Heart right ventricle (tissue), 16 donors: Measurements from ENCODE around the gene SLC35E3. TPM values are rescaled to one million over a fixed set of nuclear protein-coding genes. Genes with fewer than 3 reads are reported as not detected.
"Not testable (repeated sequence)": the region's sequence is repeated elsewhere in the genome, so short reads cannot be mapped to it uniquely, and the experiment has no call there.

Experiments used
- ATAC-seq, 8 donors: fragments of 200-7000 bp; cut with Tn5 transposase; one replicate each; pipeline ENCODE4 v1.9.1; 2020; ENCODE audit warnings: mild to moderate bottlenecking in 8 of 8, moderate library complexity in 8 of 8, moderate number of reproducible peaks in 1 of 8
- DNase-seq, 2 donors: peaks; one replicate each; pipeline ENCODE4 v3.0.0-alpha.2; 2020
- H3K27ac ChIP-seq, 10 donors: fragments of 200-600 bp; sonication (generic) in 2 of 10; one replicate each; pipeline versions ENCODE4 v1.5.0 to v1.8.0; 2020 to 2022; ENCODE audit warnings: mild to moderate bottlenecking in 3 of 10
- H3K27me3 ChIP-seq, 7 donors: fragments of 200-600 bp; one replicate each; pipeline ENCODE4 v1.8.0; 2021 to 2022; ENCODE audit warnings: mild to moderate bottlenecking in 2 of 7
- H3K36me3 ChIP-seq, 9 donors: fragments of 200-600 bp; sonication (generic) in 1 of 9; one replicate each; pipeline versions ENCODE4 v1.5.0 to v1.8.0; 2020 to 2022; ENCODE audit warnings: mild to moderate bottlenecking in 2 of 9
- H3K4me1 ChIP-seq, 9 donors: fragments of 200-600 bp; sonication (generic) in 1 of 9; one replicate each; pipeline versions ENCODE4 v1.5.0 to v1.8.0; 2020 to 2022; ENCODE audit warnings: mild to moderate bottlenecking in 4 of 9
- H3K4me3 ChIP-seq, 10 donors: fragments of 200-600 bp; sonication (generic) in 2 of 10; one replicate each; pipeline versions ENCODE4 v1.5.0 to v1.8.0; 2020 to 2022; ENCODE audit warnings: mild to moderate bottlenecking in 7 of 10, moderate library complexity in 2 of 10
- H3K9me3 ChIP-seq, 11 donors: fragments of 200-600 bp in 10 of 11; sonication (generic) in 2 of 11; one replicate each; pipeline versions ENCODE4 v1.5.0 to v1.8.0; 2013 to 2022; ENCODE audit warnings: mild to moderate bottlenecking in 2 of 11, control low read depth in 1 of 11, moderate library complexity in 1 of 11
- CTCF ChIP-seq, 9 donors: fragments of 200-600 bp; sonication (generic) in 2 of 9; IDR thresholded peaks; one replicate each; pipeline versions ENCODE4 v1.5.0 to v1.8.0; 2021 to 2022; ENCODE audit warnings: antibody characterized with exemption in 9 of 9, mild to moderate bottlenecking in 5 of 9, moderate library complexity in 1 of 9
- WGBS, 2 donors: extraction: QIAGEN DNeasy Blood & Tissue Kit; methylation state at CpG; one replicate each; pipeline ENCODE4 v1.1.7; 2013; ENCODE audit warnings: inconsistent platforms in 1 of 2; 5-methylcytosine and 5-hydroxymethylcytosine counted together
- intact Hi-C, 10 donors: fragments of 100-400 bp; cut with DNase I; formaldehyde crosslinking; loops; one replicate each; pipeline versions ENCODE4 v1.11.1 to v1.14.2; 2022
- polyA plus RNA-seq, 2 donors: library from polyadenylated mRNA; stranded (reverse); fragments of 200-250 nt; gene quantifications; one replicate each; pipeline ENCODE4 v1.2.3, GENCODE V29; 2013
- total RNA-seq, 10 donors: library from RNA; stranded (reverse); fragmentation: NEBNext Ultra II Directional in 3 of 10; extraction: Animal tissue kit (Norgen Biotek cat#: 25700) in 3 of 10; gene quantifications; one replicate each; pipeline versions ENCODE4 v1.2.1 to v1.2.4, GENCODE V29; 2021 to 2023
- donor health status: Arrhythmogenic right ventricular cardiomyopathy.
- donor health status: ischemic (EF 13 %, LVEDD 7.1; RV severe dilation, severe dysfunction).
- donor health status: healthy with polysubstance abuse.
- donor health status: DM: no; HTN: yes; CAD: no.
- donor health status: DM: no; HTN: no; CAD: no.
- donor health status: ischemic (EF 25% LVEDD 6.9; RV normal size, moderate dysfunction).
- donor health status: ischemic (EF 25% LVEDD 5.7; RV mildly dilated, moderate dysfunction).
- donor health status: healthy.
- donor health status: DM: yes; HTN: yes; CAD: no.
- donor health status: Ischemic cardiomyopathy.
- donor health status: ischemic (EF 35%, LVEDD 5.7; RV mildly dilated, moderate dysfunction).
- donor health status: nonischemic (EF 11% LVEDD 7.7; RV severe dilation, severe dysfunction).
- donor health status: DM: yes; HTN: yes; CAD: no.
- donor health status: PGD.
- donor health status: ischemic (EF 29% LVEDD 5.4; RV normal size, mild dysfunction).
- donor health status: nonischemic (EF 23%, LVEDD 6.1; RV moderate dilation, normal function).

SLC35E3 gene
- total and polyA plus RNA-seq, 12 donors = 1.8 to 8.9 (median 6.2) TPM

- 87 to 89% methylated on average over 18 of the region's 18 CpGs for WGBS, 2 donors
- ATAC-seq = no peak
- TF ChIP-seq CTCF (IDR thresholded peaks at IDR 0.05) = no peak
- Histone ChIP-seq H3K9me3 (no peaks in the 10 kb centered on the region), H3K36me3 (peaks cover 0 to 27% (median 9%) of the 10 kb centered on the region in 9 donors), H3K27me3 (no peaks in the 10 kb centered on the region), H3K4me3 (peak overlapping the region in 9 of 10 donors; percentile 78 to 98 (median 91)), H3K4me1 (peaks cover 3 to 36% (median 20%) of the 10 kb centered on the region in 9 donors), H3K27ac (peak overlapping the region in 7 of 10 donors; percentile 96 to 100 (median 99))
- intact Hi-C loops = loop anchor here in 5 of 10 donors (5.0 to 10.0 kb wide), 6 partner anchors 49 to 472 kb away; partner anchors contain the start of genes SLC35E3 (in 4 of the 5), MDM1 (in 1 of the 5), NUP107 (in 1 of the 5) and RAP1B (in 1 of the 5)
- DNase-seq = no peak
Measured at GRCh38 chr12:68806488-68807237, 60.7 kb downstream of the SLC35E3 start.

- WGBS, 2 donors = 22 to 25% methylated on average over 10 of the region's 10 CpGs
- Histone ChIP-seq H3K4me1 (peaks cover 3 to 42% (median 21%) of the 10 kb centered on the region in 9 donors), H3K27ac (peak overlapping the region; percentile 95 to 100 (median 99)), H3K36me3 (peaks cover 0 to 33% (median 9%) of the 10 kb centered on the region in 9 donors), H3K4me3 (peak overlapping the region; percentile 78 to 98 (median 92))
- H3K9me3 ChIP-seq, ATAC-seq, H3K27me3 ChIP-seq, DNase-seq: not testable (repeated sequence)
- intact Hi-C loops = loop anchor here in 5 of 10 donors (5.0 to 10.0 kb wide), 6 partner anchors 50 to 472 kb away; partner anchors contain the start of genes SLC35E3 (in 4 of the 5), MDM1 (in 1 of the 5), NUP107 (in 1 of the 5) and RAP1B (in 1 of the 5)
Measured at GRCh38 chr12:68807274-68807575, 61.2 kb downstream of the SLC35E3 start.

DNA sequence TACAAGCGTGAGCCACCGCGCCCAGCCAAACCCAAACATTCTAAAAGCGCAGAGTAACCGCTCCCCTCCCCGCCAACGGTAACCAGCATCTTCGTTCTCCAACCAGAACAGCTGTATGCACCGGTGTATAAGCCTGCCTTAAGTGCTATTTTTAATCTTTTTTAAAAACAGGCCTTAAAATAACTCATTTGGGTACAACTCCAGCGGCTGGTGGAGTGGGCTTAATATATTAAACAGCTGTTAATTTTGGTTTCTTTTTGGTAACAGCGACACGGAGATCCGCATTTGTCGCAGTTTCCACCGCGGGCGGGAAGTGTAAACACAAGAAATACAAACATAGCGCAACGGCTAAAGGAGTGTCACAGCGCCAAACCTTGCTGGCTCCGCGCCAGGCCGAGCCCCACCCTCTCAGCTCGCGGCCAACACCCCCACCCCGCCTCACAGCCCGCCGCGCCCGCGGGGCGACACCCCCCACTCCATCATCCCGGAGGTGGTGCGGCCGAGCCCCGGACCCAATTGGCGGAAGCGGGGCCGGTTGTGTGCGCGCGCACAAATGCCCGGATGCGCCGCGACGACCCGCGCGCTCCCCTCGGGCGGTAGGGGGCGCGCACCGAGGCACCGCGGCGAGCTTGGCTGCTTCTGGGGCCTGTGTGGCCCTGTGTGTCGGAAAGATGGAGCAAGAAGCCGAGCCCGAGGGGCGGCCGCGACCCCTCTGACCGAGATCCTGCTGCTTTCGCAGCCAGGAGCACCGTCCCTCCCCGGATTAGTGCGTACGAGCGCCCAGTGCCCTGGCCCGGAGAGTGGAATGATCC, 61.8 kb downstream of the SLC35E3 start, which contains the start of gene MDM2:
Gene MDM2 (plus strand): TSS at position 602 of the 812 bp plus-strand sequence. CDS start 301 bp downstream, outside the sequence.
- peak; percentile 96 to 99 (median 96) for ATAC-seq
- Histone ChIP-seq H3K36me3 (peaks cover 0 to 38% (median 14%) of the 10 kb centered on the region in 9 donors), H3K4me1 (peaks cover 3 to 47% (median 26%) of the 10 kb centered on the region in 9 donors), H3K27me3 (no peaks in the 10 kb centered on the region), H3K4me3 (peak within 1 kb of the TSS; percentile 78 to 98 (median 92)), H3K27ac (peak within 1 kb of the TSS; percentile 95 to 100 (median 99)), H3K9me3 (no peaks in the 10 kb centered on the region)
- peak; percentile 79 to 97 (median 90) for TF ChIP-seq CTCF (IDR thresholded peaks at IDR 0.05)
- intact Hi-C loops = loop anchor here in 6 of 10 donors (1.0 to 10.0 kb wide), 7 partner anchors 50 to 473 kb away; partner anchors contain the start of genes SLC35E3 (in 5 of the 6), MDM1 (in 1 of the 6), NUP107 (in 1 of the 6) and RAP1B (in 1 of the 6)
- peak; percentile 93 to 97 for DNase-seq
- WGBS, 2 donors = 0% methylated on average over 71 to 72 of the region's 72 CpGs

GRCh38 chr12:68808388-68809189, 62.6 kb downstream of the SLC35E3 start:
- ATAC-seq (peak; percentile 71 to 85 (median 78)), DNase-seq (peak; percentile 65 to 79)
- H3K4me1 ChIP-seq = peaks cover 3 to 55% (median 30%) of the 10 kb centered on the region in 9 donors
- no peaks in the 10 kb centered on the region for H3K27me3 ChIP-seq
- 0 to 1% methylated on average over 61 of the region's 61 CpGs for WGBS, 2 donors
- no peaks in the 10 kb centered on the region for H3K9me3 ChIP-seq
- peak overlapping the region; percentile 95 to 100 (median 99) for H3K27ac ChIP-seq
- peak overlapping the region; percentile 78 to 98 (median 92) for H3K4me3 ChIP-seq
- peaks cover 0 to 46% (median 16%) of the 10 kb centered on the region in 9 donors for H3K36me3 ChIP-seq
- intact Hi-C loops = loop anchor here in 6 of 10 donors (1.0 to 10.0 kb wide), 7 partner anchors 51 to 474 kb away; partner anchors contain the start of genes SLC35E3 (in 5 of the 6), MDM1 (in 1 of the 6), NUP107 (in 1 of the 6) and RAP1B (in 1 of the 6)
- TF ChIP-seq CTCF (IDR thresholded peaks at IDR 0.05) = peak in 3 of 9 donors; percentile 3 to 17 (median 3)
